HCT116 (cell line): ENCODE data around the gene ITSN1. TPM values are rescaled to one million over a fixed set of nuclear protein-coding genes. Genes with fewer than 3 reads are reported as not detected.

Experiments
- ATAC-seq: fragments of 200-7000 bp; cut with Tn5 transposase; 2 replicates; pipeline ENCODE4 v1.9.1; 2020; ENCODE audit warnings: mild to moderate bottlenecking, moderate library complexity
- BruUV-seq: library from RNA; stranded (reverse); fragments of 400-500 nt; replicated peaks from 2 replicates; lab custom pipeline; 2021; lab: Mats Ljungman, UMichigan
- CTCF ChIA-PET: fragments of 300-600 bp; sonication (Branson Sonifier 250); formaldehyde crosslinking; loops from one replicate; lab custom pipeline; 2021; ENCODE audit warnings: antibody characterized with exemption; lab: Charles Lee
- POLR2A ChIA-PET: fragments of 300-600, 350-600 bp; sonication (Branson Sonifier 250); formaldehyde crosslinking; loops from one replicate; lab custom pipeline; 2021; ENCODE audit warnings: antibody characterized with exemption; lab: Charles Lee
- RAD21 ChIA-PET, 2 experiments: fragments of 300-600 bp; sonication (Branson Sonifier 250); formaldehyde crosslinking; loops; one replicate each; lab custom pipeline; 2023; ENCODE audit warnings: low total read pairs in 2 of 2; ENCODE audit not compliant: uncharacterized antibody in 2 of 2, unreplicated experiment in 2 of 2, low non-redundant PET in 1 of 2; lab: Charles Lee
- DNase-seq: peaks from one replicate; pipeline ENCODE4 v3.0.0-alpha.2; 2010; ENCODE audit warnings: low read depth, low spot score
- H2AFZ ChIP-seq: fragments of 200-600 bp; shearing (Covaris generic), sonication (generic); 2 replicates; pipeline ENCODE4 v1.6.1; 2017; ENCODE audit warnings: low read depth, mixed run types, mixed read lengths, antibody characterized with exemption, low read length; ENCODE audit not compliant: poor library complexity, severe bottlenecking
- H3K27ac ChIP-seq: 2 replicates; pipeline ENCODE4 v1.5.1; 2012; ENCODE audit warnings: low read depth, low read length
- H3K27me3 ChIP-seq: fragments of 200-600 bp; sonication (generic); 2 replicates; pipeline ENCODE4 v1.6.1; 2016; ENCODE audit warnings: mixed run types, low read length, mixed read lengths; ENCODE audit not compliant: insufficient read depth
- H3K36me3 ChIP-seq, 2 experiments: fragments of 200-500 bp in 1 of 2; fragments of 200-600 bp in 1 of 2; sonication (Bioruptor generic) in 1 of 2; sonication (generic) in 1 of 2; 2 replicates each; pipeline versions ENCODE4 v1.5.1 to v1.6.1; 2014 to 2016; ENCODE audit warnings: low read length in 2 of 2, inconsistent platforms in 1 of 2, mixed read lengths in 1 of 2, mixed run types in 1 of 2; ENCODE audit not compliant: insufficient read depth in 2 of 2, control insufficient read depth in 1 of 2
- H3K4me1 ChIP-seq, 2 experiments: fragments of 200-600 bp in 1 of 2; sonication (generic) in 1 of 2; 2 replicates each; pipeline versions ENCODE4 v1.5.1 to v1.6.1; 2012 to 2017; ENCODE audit warnings: low read length in 2 of 2, inconsistent platforms in 1 of 2, mild to moderate bottlenecking in 1 of 2, mixed read lengths in 1 of 2, mixed run types in 1 of 2, moderate library complexity in 1 of 2; ENCODE audit not compliant: insufficient read depth in 2 of 2, control insufficient read depth in 1 of 2
- H3K4me2 ChIP-seq: fragments of 200-600 bp; sonication (generic); 2 replicates; pipeline ENCODE4 v1.6.1; 2017; ENCODE audit warnings: mixed run types, low read length, mixed read lengths
- H3K4me3 ChIP-seq, 2 experiments: fragments of 200-600 bp in 1 of 2; sonication (generic) in 1 of 2; replicated peaks in 1 of 2; 2 replicates each; pipeline ENCODE4 v1.5.1; 2011 to 2016; ENCODE audit warnings: low read length in 2 of 2, control low read depth in 1 of 2, low read depth in 1 of 2, mild to moderate bottlenecking in 1 of 2, mixed read lengths in 1 of 2, mixed run types in 1 of 2
- H3K79me2 ChIP-seq: fragments of 200-600 bp; sonication (generic); 2 replicates; pipeline ENCODE4 v1.6.1; 2017; ENCODE audit warnings: mild to moderate bottlenecking, mixed run types, low read length, moderate library complexity, mixed read lengths; ENCODE audit not compliant: insufficient read depth
- H3K9ac ChIP-seq: fragments of 200-600 bp; sonication (generic); 2 replicates; pipeline ENCODE4 v1.6.1; 2016; ENCODE audit warnings: low read length, mixed read lengths
- H3K9me2 ChIP-seq: fragments of 200-600 bp; sonication (generic), shearing (Covaris generic); 2 replicates; pipeline ENCODE4 v1.6.1; 2017; ENCODE audit warnings: mixed run types, mild to moderate bottlenecking, moderate library complexity; ENCODE audit not compliant: insufficient read depth
- H3K9me3 ChIP-seq, 2 experiments: fragments of 200-500 bp in 1 of 2; fragments of 200-600 bp in 1 of 2; sonication (Bioruptor generic) in 1 of 2; sonication (generic) in 1 of 2; 2 replicates each; pipeline ENCODE4 v1.6.1; 2014 to 2017; ENCODE audit warnings: low read length in 2 of 2, mixed read lengths in 2 of 2, inconsistent platforms in 1 of 2, low read depth in 1 of 2, mild to moderate bottlenecking in 1 of 2, mixed run types in 1 of 2, moderate library complexity in 1 of 2; ENCODE audit not compliant: control insufficient read depth in 1 of 2, insufficient read depth in 1 of 2
- H4K20me1 ChIP-seq: fragments of 200-600 bp; sonication (generic), shearing (Covaris generic); 2 replicates; pipeline ENCODE4 v1.6.1; 2017; ENCODE audit warnings: mixed run types, mild to moderate bottlenecking, moderate library complexity; ENCODE audit not compliant: insufficient read depth
- ATF3 ChIP-seq: IDR thresholded peaks from 2 replicates; pipeline ENCODE4 v1.6.1; 2012
- CBX3 ChIP-seq: IDR thresholded peaks from 2 replicates; pipeline ENCODE4 v1.6.1; 2012; ENCODE audit warnings: low read depth
- CTCF ChIP-seq, 3 experiments: fragments of 200-600 bp in 1 of 3; sonication (generic) in 1 of 3; IDR thresholded peaks in 2 of 3; conservative IDR thresholded peaks in 1 of 3; 2 replicates each; pipeline ENCODE4 v1.5.1; 2012 to 2017; ENCODE audit warnings: low read depth in 2 of 3, low read length in 2 of 3, antibody characterized with exemption in 1 of 3, borderline replicate concordance in 1 of 3, control low read depth in 1 of 3, mild to moderate bottlenecking in 1 of 3, mixed read lengths in 1 of 3, mixed run types in 1 of 3, moderate library complexity in 1 of 3; ENCODE audit not compliant: insufficient read depth in 1 of 3
- FOSL1 ChIP-seq: IDR thresholded peaks from 2 replicates; pipeline ENCODE4 v1.6.1; 2012; ENCODE audit warnings: low read depth
- JUND ChIP-seq: IDR thresholded peaks from 2 replicates; pipeline ENCODE4 v1.6.1; 2012
- MAX ChIP-seq: IDR thresholded peaks from 2 replicates; pipeline ENCODE4 v1.6.1; 2012
- SP1 ChIP-seq: IDR thresholded peaks from 2 replicates; pipeline ENCODE4 v1.6.1; 2012; ENCODE audit warnings: low read depth
- ZBTB33 ChIP-seq: IDR thresholded peaks from 2 replicates; pipeline ENCODE4 v1.6.1; 2011; ENCODE audit warnings: mild to moderate bottlenecking, low read length, moderate library complexity; ENCODE audit not compliant: insufficient replicate concordance; ENCODE audit errors: extremely low read depth
- intact Hi-C: fragments of 100-400 bp; cut with micrococcal nuclease; formaldehyde crosslinking; loops from 2 replicates; pipeline ENCODE4 v1.10.0; 2022
- total RNA-seq: library from RNA; stranded (reverse); gene quantifications from one replicate; pipeline ENCODE4 v1.2.1, GENCODE V29; 2021; ENCODE audit not compliant: unreplicated experiment

Gene ITSN1
- total RNA-seq, 1 experiment from 2014 or later: 25.8 TPM

- Histone ChIP-seq H3K36me3 (no peaks in the 10 kb centered on the region; a peak in 1 of 4 replicates), H3K27me3 (no peaks in the 10 kb centered on the region), H3K9me2 (no peaks in the 10 kb centered on the region), H3K79me2 (no peaks in the 10 kb centered on the region), H2AFZ (no peak overlapping the region), H3K9ac (no peak overlapping the region; the same call in 1 of the 2 replicates), H4K20me1 (no peaks in the 10 kb centered on the region), H3K4me2 (peak overlapping the region; percentile 31), H3K4me3 (no peak overlapping the region), H3K27ac (peak overlapping the region; percentile 34; the same call in 1 of the 2 replicates), H3K4me1 (peaks cover 12 to 15% of the 10 kb centered on the region in 2 experiments), H3K9me3 (no peaks in the 10 kb centered on the region)
- ChIA-PET CTCF (interaction anchor here (1.1 kb wide), 1 partner anchor 546 kb away, joined by 3 read pairs; no protein-coding TSS in a partner anchor), RAD21 (no interaction called here), POLR2A (interaction anchor here (1.5 kb wide), 1 partner anchor 9 kb away, joined by 5 read pairs; no protein-coding TSS in a partner anchor)
- no peak for TF ChIP-seq ATF3
- TF ChIP-seq MAX: peak; percentile 55; the same call in 1 of the 2 replicates
- peak; percentile 32; the same call in 1 of the 2 replicates for TF ChIP-seq FOSL1
- TF ChIP-seq CBX3: no peak
- 0 out of 2 replicates have a peak, but pooled peaks have one; percentile 38 for TF ChIP-seq JUND
- peak; percentile 37; the same call in 1 of the 2 replicates for TF ChIP-seq SP1
- TF ChIP-seq ZBTB33: no peak
- no peak for TF ChIP-seq CTCF (IDR thresholded peaks at IDR 0.05 in 2 of 3, conservative IDR thresholded peaks at IDR 0.05 in 1 of 3; ENCODE audit: borderline replicate concordance in 1 of 3, insufficient read depth in 1 of 3, low read depth in 2 of 3, low read length in 2 of 3)
- DNase-seq (peak; percentile 44), ATAC-seq (peak; percentile 95)
- BruUV-seq: no TSS peak
- intact Hi-C loops: no loop called here
These were observed 159.4 kb downstream of the ITSN1 start for GRCh38 chr21:33801424-33802405.
